A549 (cell line): Measurements from ENCODE around the gene NR4A1. TPM values are rescaled to one million over a fixed set of nuclear protein-coding genes. Genes with fewer than 3 reads are reported as not detected.

Source experiments
- ATAC-seq, 2 experiments: fragments of 200-7000 bp in 1 of 2; fragments of >200 bp in 1 of 2; cut with Nextera tagmentation in 1 of 2; cut with Tn5 transposase in 1 of 2; 3 replicates each; pipeline versions ENCODE4 v1.8.0 to v1.9.1; 2018 to 2020; ENCODE audit warnings: mild to moderate bottlenecking in 1 of 2, moderate library complexity in 1 of 2
- CTCF ChIA-PET: fragments of 300-600 bp; sonication (Branson Sonifier 250); formaldehyde crosslinking; extraction: SDS; loops from one replicate; lab custom pipeline; 2021; ENCODE audit warnings: antibody characterized with exemption, inconsistent platforms; lab: Yijun Ruan, JAX
- POLR2A ChIA-PET: fragments of 350-600 bp; formaldehyde crosslinking; extraction: SDS; loops from one replicate; lab custom pipeline; 2021; ENCODE audit warnings: antibody characterized with exemption, inconsistent platforms; lab: Yijun Ruan, JAX
- DNase-seq, 2 experiments: peaks; one replicate each; pipeline versions ENCODE4 v3.0.0 to v3.0.0-alpha.2; 2011 to 2016; ENCODE audit warnings: low read depth in 1 of 2, low spot score in 1 of 2
- FAIRE-seq: peaks from 2 replicates; lab custom pipeline; 2011; peaks lifted over from hg19 to GRCh38; lab: Jason Lieb, UNC
- H3K27ac ChIP-seq, 2 experiments: fragments of >200 bp; sonication (Bioruptor Twin); formaldehyde crosslinking; 3 replicates each; pipeline ENCODE4 v1.5.1; 2016 to 2017
- H3K4me1 ChIP-seq: fragments of >200 bp; sonication (Bioruptor Twin); formaldehyde crosslinking; 3 replicates; pipeline ENCODE4 v1.6.1; 2016
- H3K4me2 ChIP-seq: fragments of >200 bp; sonication (Bioruptor Twin); formaldehyde crosslinking; 3 replicates; pipeline ENCODE4 v1.6.1; 2016
- H3K4me3 ChIP-seq: fragments of >200 bp; sonication (Bioruptor Twin); formaldehyde crosslinking; 3 replicates; pipeline ENCODE4 v1.5.1; 2016
- H3K9me3 ChIP-seq: fragments of >200 bp; sonication (Bioruptor Twin); formaldehyde crosslinking; 3 replicates; pipeline ENCODE4 v1.6.1; 2016
- CBX8 ChIP-seq: fragments of 200-600 bp; sonication (generic); IDR thresholded peaks from 2 replicates; pipeline ENCODE4 v1.6.1; 2016
- CEBPB ChIP-seq, 2 experiments: fragments of >200 bp in 1 of 2; sonication (Bioruptor Twin) in 1 of 2; formaldehyde crosslinking in 1 of 2; IDR thresholded peaks; 2 replicates each; pipeline ENCODE4 v1.6.1; 2012 to 2016
- CHD2 ChIP-seq: fragments of 150-350 bp; IDR thresholded peaks from 2 replicates; pipeline ENCODE4 v1.6.1; 2014; ENCODE audit warnings: low read length; ENCODE audit not compliant: partially characterized antibody
- E2F6 ChIP-seq: IDR thresholded peaks from 2 replicates; pipeline ENCODE4 v1.6.1; 2012; ENCODE audit warnings: low read depth, borderline replicate concordance
- ESRRA ChIP-seq: fragments of 150-350 bp; IDR thresholded peaks from 2 replicates; pipeline ENCODE4 v1.6.1; 2014; ENCODE audit warnings: mild to moderate bottlenecking, low read length, borderline replicate concordance
- HOXB13 ChIP-seq: fragments of 250-450 bp; sonication (Bioruptor Pico); IDR thresholded peaks from 2 replicates; pipeline ENCODE4 v1.5.0; 2020; ENCODE audit warnings: low read depth, mild to moderate bottlenecking, moderate library complexity
- JUN ChIP-seq, 2 experiments: fragments of >200 bp; sonication (Bioruptor Twin); formaldehyde crosslinking; IDR thresholded peaks; 2 replicates in 1 of 2; 3 replicates in 1 of 2; pipeline ENCODE4 v1.6.1; 2016 to 2017
- KDM1A ChIP-seq: fragments of 200-600 bp; sonication (generic); IDR thresholded peaks from 2 replicates; pipeline ENCODE4 v1.6.1; 2016; ENCODE audit warnings: low read depth, mild to moderate bottlenecking
- MAX ChIP-seq: IDR thresholded peaks from 2 replicates; pipeline ENCODE4 v1.6.1; 2012
- MAZ ChIP-seq: fragments of 150-350 bp; IDR thresholded peaks from 2 replicates; pipeline ENCODE4 v1.6.1; 2014; ENCODE audit warnings: antibody characterized with exemption, low read depth, low read length, borderline replicate concordance
- MYC ChIP-seq: IDR thresholded peaks from 2 replicates; pipeline ENCODE4 v1.6.1; 2012; ENCODE audit warnings: mild to moderate bottlenecking, inconsistent platforms, low read length, improper control_type of control experiment, borderline replicate concordance
- NPAS2 ChIP-seq: fragments of 250-450 bp; sonication (Bioruptor Pico); IDR thresholded peaks from 2 replicates; pipeline ENCODE4 v1.8.0; 2022; ENCODE audit warnings: mild to moderate bottlenecking, moderate library complexity, borderline replicate concordance
- NR3C1 ChIP-seq: fragments of >200 bp; sonication (Bioruptor Twin); formaldehyde crosslinking; IDR thresholded peaks from 3 replicates; pipeline ENCODE4 v1.6.1; 2017
- RAD21 ChIP-seq, 2 experiments: fragments of >200 bp in 1 of 2; sonication (Bioruptor Twin) in 1 of 2; formaldehyde crosslinking in 1 of 2; IDR thresholded peaks in 1 of 2; conservative IDR thresholded peaks in 1 of 2; 2 replicates in 1 of 2; 3 replicates in 1 of 2; pipeline ENCODE4 v1.6.1; 2012 to 2018; ENCODE audit warnings: inconsistent platforms in 1 of 2
- RARB ChIP-seq: fragments of 250-450 bp; sonication (Bioruptor Pico); IDR thresholded peaks from 2 replicates; pipeline ENCODE4 v1.8.0; 2021; ENCODE audit warnings: mild to moderate bottlenecking, moderate library complexity
- SREBF2 ChIP-seq: fragments of 450-650 bp; IDR thresholded peaks from 2 replicates; pipeline ENCODE4 v1.6.1; 2014; ENCODE audit warnings: mild to moderate bottlenecking, moderate library complexity
- TFCP2L1 ChIP-seq: fragments of 250-450 bp; sonication (Bioruptor Pico); IDR thresholded peaks from 2 replicates; pipeline ENCODE4 v1.5.0; 2021; ENCODE audit warnings: mild to moderate bottlenecking
- TP53 ChIP-seq: fragments of 250-450 bp; sonication (Bioruptor Pico); IDR thresholded peaks from 2 replicates; pipeline ENCODE4 v1.5.0; 2021; ENCODE audit warnings: mild to moderate bottlenecking, moderate library complexity
- ZC3H11A ChIP-seq: fragments of 450-650 bp; IDR thresholded peaks from 2 replicates; pipeline ENCODE4 v1.6.1; 2014; ENCODE audit warnings: antibody characterized with exemption, mild to moderate bottlenecking
- WGBS: methylation state at CpG from one replicate; pipeline ENCODE4 v1.1.6; 2017; ENCODE audit errors: missing lambda C conversion rate; 5-methylcytosine and 5-hydroxymethylcytosine counted together
- polyA plus RNA-seq, 4 experiments: library from polyadenylated mRNA; depleted of rRNA in 3 of 4; stranded (reverse); fragments of >200 nt; fragmentation: RNase III in 1 of 4; extraction: RNeasy Plus Mini Kit Qiagen cat#74134 plus additional on column Dnase treatment in 1 of 4; gene quantifications; 2 replicates in 3 of 4; 3 replicates in 1 of 4; pipeline ENCODE4 v1.2.3, GENCODE V29; 2011 to 2017
- TF ChIP-seq, protein P1 (sequence below): fragments of >200 bp; sonication (Bioruptor Twin); formaldehyde crosslinking; IDR thresholded peaks from 3 replicates; pipeline ENCODE4 v1.5.1; 2016
- TF ChIP-seq, protein P2 (sequence below): IDR thresholded peaks from 2 replicates; pipeline ENCODE4 v1.6.1; 2012
- TF ChIP-seq, protein P3 (sequence below): fragments of 250-450 bp; sonication (Bioruptor Pico); IDR thresholded peaks from 2 replicates; pipeline ENCODE4 v1.5.0; 2020; ENCODE audit warnings: low read depth, mild to moderate bottlenecking, moderate library complexity
- TF ChIP-seq, protein P4 (sequence below): fragments of 250-450 bp; sonication (Bioruptor Pico); IDR thresholded peaks from 2 replicates; pipeline ENCODE4 v1.5.0; 2021; ENCODE audit warnings: mild to moderate bottlenecking, moderate library complexity, borderline replicate concordance

Gene NR4A1
- polyA plus RNA-seq, 2 of the 4 experiments (the other 2 are of a cell fraction) = 39.6 to 89.6 TPM

DNA sequence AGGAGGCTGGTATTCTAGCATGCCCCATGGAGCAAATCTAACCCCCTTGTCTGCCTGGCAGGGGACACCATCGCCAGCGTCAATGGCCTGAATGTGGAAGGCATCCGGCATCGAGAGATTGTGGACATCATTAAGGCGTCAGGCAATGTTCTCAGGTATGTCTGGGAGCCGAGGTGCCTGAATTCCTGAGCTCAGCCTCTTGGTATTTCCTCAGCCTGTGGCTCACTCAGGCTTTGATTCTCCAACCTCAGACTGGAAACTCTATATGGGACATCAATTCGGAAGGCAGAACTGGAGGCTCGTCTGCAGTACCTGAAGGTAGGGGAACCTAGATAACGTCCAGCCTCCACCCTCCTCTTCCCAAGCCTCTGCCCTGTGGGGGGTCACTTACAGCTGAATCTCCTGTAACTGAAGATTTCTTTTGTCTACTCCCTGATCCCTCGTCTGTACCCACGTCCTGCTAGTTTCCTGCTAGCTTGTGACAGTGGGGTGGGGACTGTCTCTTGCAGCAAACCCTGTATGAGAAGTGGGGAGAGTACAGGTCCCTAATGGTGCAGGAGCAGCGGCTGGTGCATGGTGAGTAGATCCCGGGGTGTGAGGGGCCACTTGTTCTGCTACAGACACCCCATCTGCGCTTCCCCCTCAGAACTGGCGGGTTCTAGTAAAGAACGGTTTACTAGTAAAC, 37.5 kb upstream of the NR4A1 start:
- FAIRE-seq (no peak), DNase-seq (no peak), ATAC-seq (no peak)
- WGBS = 75% methylated on average over 16 of the region's 16 CpGs
- no peak overlapping the region for H3K4me2 ChIP-seq
- no peak overlapping the region for H3K27ac ChIP-seq
- no peak overlapping the region for H3K4me3 ChIP-seq
- H3K4me1 ChIP-seq = peaks cover 2% of the 10 kb centered on the region
- CTCF ChIA-PET = interaction anchor here (0.9 to 41.8 kb wide), 4 partner anchors 6 to 120 kb away, joined by 4 to 1730 read pairs (median 1544); partner anchors contain the start of genes ATG101, NR4A1, SMIM41 and TAMALIN
- no peaks in the 10 kb centered on the region for H3K9me3 ChIP-seq
- POLR2A ChIA-PET = no interaction called here
- TF ChIP-seq JUN (IDR thresholded peaks at IDR 0.05) = no peak
- TF ChIP-seq RAD21 (conservative IDR thresholded peaks at IDR 0.05 in 1 of 2, IDR thresholded peaks at IDR 0.05 in 1 of 2) = no peak
- TF ChIP-seq, protein P1, sequence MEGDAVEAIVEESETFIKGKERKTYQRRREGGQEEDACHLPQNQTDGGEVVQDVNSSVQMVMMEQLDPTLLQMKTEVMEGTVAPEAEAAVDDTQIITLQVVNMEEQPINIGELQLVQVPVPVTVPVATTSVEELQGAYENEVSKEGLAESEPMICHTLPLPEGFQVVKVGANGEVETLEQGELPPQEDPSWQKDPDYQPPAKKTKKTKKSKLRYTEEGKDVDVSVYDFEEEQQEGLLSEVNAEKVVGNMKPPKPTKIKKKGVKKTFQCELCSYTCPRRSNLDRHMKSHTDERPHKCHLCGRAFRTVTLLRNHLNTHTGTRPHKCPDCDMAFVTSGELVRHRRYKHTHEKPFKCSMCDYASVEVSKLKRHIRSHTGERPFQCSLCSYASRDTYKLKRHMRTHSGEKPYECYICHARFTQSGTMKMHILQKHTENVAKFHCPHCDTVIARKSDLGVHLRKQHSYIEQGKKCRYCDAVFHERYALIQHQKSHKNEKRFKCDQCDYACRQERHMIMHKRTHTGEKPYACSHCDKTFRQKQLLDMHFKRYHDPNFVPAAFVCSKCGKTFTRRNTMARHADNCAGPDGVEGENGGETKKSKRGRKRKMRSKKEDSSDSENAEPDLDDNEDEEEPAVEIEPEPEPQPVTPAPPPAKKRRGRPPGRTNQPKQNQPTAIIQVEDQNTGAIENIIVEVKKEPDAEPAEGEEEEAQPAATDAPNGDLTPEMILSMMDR = no peak
- TF ChIP-seq, protein P2, sequence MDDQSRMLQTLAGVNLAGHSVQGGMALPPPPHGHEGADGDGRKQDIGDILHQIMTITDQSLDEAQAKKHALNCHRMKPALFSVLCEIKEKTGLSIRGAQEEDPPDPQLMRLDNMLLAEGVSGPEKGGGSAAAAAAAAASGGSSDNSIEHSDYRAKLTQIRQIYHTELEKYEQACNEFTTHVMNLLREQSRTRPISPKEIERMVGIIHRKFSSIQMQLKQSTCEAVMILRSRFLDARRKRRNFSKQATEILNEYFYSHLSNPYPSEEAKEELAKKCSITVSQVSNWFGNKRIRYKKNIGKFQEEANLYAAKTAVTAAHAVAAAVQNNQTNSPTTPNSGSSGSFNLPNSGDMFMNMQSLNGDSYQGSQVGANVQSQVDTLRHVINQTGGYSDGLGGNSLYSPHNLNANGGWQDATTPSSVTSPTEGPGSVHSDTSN = no peak
- no peak for TF ChIP-seq ESRRA
- no peak for TF ChIP-seq SREBF2
- TF ChIP-seq, protein P3, sequence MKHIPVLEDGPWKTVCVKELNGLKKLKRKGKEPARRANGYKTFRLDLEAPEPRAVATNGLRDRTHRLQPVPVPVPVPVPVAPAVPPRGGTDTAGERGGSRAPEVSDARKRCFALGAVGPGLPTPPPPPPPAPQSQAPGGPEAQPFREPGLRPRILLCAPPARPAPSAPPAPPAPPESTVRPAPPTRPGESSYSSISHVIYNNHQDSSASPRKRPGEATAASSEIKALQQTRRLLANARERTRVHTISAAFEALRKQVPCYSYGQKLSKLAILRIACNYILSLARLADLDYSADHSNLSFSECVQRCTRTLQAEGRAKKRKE (CRISPR knock-in tag) = no peak
- no peak for TF ChIP-seq MAZ
- no peak for TF ChIP-seq E2F6
- no peak for TF ChIP-seq TP53
- TF ChIP-seq RARB (CRISPR knock-in tag) = no peak
- no peak for TF ChIP-seq CEBPB (IDR thresholded peaks at IDR 0.05)
- no peak for TF ChIP-seq CHD2
- TF ChIP-seq, protein P4, sequence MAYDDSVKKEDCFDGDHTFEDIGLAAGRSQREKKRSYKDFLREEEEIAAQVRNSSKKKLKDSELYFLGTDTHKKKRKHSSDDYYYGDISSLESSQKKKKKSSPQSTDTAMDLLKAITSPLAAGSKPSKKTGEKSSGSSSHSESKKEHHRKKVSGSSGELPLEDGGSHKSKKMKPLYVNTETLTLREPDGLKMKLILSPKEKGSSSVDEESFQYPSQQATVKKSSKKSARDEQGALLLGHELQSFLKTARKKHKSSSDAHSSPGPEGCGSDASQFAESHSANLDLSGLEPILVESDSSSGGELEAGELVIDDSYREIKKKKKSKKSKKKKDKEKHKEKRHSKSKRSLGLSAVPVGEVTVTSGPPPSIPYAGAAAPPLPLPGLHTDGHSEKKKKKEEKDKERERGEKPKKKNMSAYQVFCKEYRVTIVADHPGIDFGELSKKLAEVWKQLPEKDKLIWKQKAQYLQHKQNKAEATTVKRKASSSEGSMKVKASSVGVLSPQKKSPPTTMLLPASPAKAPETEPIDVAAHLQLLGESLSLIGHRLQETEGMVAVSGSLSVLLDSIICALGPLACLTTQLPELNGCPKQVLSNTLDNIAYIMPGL (CRISPR knock-in tag) = no peak
- TF ChIP-seq, all 56 proteins: peak for 0

DNA sequence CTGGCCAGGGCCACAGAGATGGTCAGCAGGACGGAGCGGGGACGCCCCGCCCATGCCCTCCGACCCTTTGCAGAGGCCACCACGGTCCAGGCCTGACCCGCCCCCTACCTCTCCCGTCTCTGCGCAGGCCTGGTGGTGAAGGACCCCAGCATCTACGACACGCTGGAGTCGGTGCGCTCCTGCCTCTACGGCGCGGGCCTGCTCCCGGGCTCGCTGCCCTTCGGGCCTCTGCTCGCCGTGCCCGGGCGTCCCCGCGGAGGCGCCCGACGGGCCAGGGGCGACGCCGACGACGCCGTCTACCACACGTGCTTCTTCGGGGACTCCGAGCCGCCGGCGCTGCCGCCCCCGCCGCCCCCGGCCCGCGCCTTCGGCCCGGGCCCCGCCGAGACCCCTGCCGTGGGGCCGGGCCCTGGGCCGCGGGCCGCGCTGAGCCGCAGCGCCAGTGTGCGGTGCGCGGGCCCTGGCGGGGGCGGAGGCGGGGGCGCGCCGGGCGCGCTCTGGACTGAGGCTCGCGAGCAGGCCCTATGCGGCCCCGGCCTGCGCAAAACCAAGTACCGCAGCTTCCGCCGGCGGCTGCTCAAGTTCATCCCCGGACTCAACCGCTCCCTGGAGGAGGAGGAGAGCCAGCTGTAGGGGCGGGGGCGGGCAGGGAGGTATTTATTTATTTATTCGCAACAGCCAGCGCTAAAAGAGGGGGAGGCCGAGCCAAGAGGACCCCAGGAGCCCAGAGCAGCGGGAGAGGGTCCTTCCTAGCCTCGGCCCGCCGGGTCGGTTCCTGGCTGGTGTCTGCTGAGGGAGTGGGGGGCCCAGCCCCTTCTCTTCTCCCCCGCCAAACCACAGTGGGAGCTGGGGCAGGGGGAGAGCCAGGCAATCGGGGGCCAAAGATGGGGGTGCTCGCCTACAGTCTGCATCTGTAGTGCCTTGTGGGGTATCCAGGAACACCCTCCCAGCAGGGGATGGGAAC, 36.4 kb upstream of the NR4A1 start:
- no peak for ATAC-seq

More for the DNA sequence above, 36.4 kb upstream of the NR4A1 start:
- 94% methylated on average over 69 of the region's 93 CpGs for WGBS
- ChIA-PET POLR2A (no interaction called here), CTCF (interaction anchor here (1.0 to 41.8 kb wide), 5 partner anchors 5 to 56 kb away, joined by 5 to 1730 read pairs (median 1544); partner anchors contain the start of genes ATG101, NR4A1, SMIM41 and TAMALIN)
- no peak for DNase-seq
- no peak overlapping the region for H3K4me3 ChIP-seq
- H3K27ac ChIP-seq = no peak overlapping the region
- H3K9me3 ChIP-seq = no peaks in the 10 kb centered on the region
- FAIRE-seq = no peak
- H3K4me1 ChIP-seq = peaks cover 12% of the 10 kb centered on the region
- H3K4me2 ChIP-seq = no peak overlapping the region
- TF ChIP-seq, protein P4 (CRISPR knock-in tag) = no peak
- TF ChIP-seq TFCP2L1 (CRISPR knock-in tag) (no peak), ZC3H11A (no peak), MYC (no peak), RAD21 (conservative IDR thresholded peaks at IDR 0.05 in 1 of 2, IDR thresholded peaks at IDR 0.05 in 1 of 2) (no peak), NPAS2 (CRISPR knock-in tag) (no peak), NR3C1 (no peak), MAX (no peak), CBX8 (no peak), KDM1A (no peak), HOXB13 (no peak), CHD2 (no peak)
